NCI-H2171 (cell line): ENCODE results near the gene PARD6G.

Source experiments
- DNase-seq: peaks from one replicate; lab custom pipeline; 2025; lab: John Stamatoyannopoulos, UW

PARD6G gene

DNA sequence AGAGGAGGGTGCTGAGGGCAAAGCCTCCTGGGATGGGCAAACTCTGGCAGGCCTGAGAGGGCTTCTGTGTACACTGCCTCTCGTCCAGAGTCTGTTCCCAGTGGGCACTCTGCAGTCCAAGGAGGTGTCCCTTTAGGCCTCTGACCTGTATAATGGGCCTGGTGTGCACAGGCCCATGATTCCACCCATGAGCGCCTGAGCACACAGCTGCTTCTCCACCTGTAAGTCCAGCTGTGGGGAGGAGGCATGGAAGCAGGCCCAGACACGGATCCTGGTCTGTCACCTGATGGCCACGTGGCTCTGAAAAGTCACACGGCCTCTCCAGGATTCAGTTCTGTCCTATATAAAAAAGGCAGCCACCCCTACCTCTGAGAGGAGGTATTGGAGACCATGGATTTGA is 57.0 kb downstream of the PARD6G start:
- DNase-seq, result no peak

DNA sequence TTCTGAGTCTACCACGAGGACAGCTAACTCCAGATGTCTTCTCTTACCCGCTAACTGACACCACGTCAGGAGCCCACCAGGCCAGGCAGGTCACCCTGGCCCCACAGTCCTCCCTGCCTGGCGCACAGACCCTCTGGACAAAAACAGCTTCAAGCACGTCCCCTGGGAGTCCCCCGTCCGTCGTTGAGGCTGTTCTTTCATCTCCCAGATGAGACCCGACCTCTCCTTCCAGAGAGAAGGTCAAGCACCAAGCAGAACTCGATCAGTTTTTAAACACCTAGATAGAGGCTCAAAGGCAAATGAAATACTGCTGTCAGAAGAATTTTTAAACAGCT is 57.8 kb downstream of the PARD6G start:
- DNase-seq, result no peak

DNA sequence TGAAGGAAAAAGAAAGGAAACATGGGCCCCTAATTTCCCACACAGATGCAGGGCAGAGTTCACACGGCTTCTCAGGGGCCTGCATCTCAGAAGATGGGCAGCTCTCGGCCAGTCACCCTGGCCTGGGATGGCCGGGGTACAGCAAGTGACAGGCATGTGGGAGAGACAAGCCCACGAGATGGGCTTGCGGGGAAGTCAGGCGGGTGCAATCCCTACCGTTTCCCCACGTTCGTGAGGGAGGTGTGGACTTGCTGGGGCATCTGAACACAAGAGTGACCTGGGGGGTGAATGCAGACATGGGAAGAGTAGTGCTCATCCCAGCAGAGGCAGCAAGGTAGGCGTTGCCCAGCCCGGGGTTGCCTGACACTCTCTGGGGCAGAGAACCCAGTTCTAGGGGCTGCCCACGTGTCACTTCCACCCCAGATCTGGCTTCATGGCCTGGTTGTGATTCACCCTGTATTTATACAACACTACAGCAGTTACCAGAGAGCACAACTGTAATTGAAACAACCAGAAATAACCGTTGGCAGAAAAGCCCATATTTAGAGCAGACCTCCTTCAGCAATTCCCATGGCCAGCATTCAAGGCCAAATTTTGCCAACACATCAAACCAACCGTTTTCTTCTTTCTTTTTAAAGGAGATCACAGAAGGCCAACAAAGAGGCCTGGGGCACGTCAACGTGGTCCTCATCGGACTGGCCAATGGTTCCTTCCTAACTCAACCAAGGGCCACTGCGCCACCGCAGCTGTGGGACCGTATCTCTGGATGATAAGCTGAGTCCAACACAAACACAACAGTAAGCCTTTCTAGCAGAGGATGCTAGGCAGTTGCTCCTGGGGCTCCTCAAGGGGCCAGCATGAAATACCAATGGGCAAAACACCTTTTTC is 58.4 kb downstream of the PARD6G start:
- no peak for DNase-seq

DNA sequence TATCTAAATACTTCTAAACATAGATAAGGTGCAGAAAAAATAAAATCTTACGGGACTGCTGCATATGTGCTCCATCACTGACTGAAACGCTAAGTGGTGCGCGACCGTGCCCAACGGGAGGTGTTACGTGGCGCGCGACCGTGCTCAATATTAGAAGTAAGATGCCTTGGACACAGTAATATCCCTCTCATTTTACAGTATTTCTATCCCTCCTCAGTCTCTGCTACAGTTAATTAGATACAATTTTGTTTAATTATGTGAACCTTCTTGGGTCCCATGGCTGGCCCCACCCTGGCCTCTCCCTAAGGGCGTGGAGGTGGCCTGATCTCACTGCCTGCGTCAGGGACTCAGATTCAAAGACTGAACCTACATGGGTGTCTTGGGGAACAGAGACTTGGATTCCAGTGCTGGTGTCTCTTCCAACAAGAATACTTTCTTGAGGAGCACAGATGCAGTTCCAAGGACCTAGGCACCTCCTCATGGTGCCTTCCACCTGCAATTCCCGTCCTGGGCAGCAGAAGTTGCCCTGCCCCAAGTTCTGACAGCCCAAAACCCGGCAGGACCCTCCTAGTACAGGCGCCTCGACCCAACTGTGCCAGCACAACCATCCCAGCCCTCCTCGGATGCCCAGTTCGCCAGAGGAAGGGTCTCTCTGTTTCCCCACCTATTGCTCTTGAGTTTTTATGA is 59.2 kb downstream of the PARD6G start:
- DNase-seq, result no peak

DNA sequence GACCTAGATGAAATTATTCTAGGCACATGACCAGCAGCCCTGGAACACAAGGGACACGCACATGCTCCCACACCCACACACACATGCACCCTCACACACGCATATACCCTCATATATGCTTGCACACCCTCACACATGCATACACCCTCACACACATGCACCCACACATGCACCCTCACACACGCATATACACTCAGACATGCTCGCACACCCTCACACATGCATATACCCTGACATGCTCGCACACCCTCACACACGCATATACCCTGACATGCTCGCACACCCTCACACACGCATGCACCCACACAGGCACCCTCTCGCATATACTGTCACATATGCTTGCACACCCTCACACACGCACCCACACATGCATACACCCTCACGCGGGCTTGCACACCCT is 61.8 kb downstream of the PARD6G start:
- no peak for DNase-seq

DNA sequence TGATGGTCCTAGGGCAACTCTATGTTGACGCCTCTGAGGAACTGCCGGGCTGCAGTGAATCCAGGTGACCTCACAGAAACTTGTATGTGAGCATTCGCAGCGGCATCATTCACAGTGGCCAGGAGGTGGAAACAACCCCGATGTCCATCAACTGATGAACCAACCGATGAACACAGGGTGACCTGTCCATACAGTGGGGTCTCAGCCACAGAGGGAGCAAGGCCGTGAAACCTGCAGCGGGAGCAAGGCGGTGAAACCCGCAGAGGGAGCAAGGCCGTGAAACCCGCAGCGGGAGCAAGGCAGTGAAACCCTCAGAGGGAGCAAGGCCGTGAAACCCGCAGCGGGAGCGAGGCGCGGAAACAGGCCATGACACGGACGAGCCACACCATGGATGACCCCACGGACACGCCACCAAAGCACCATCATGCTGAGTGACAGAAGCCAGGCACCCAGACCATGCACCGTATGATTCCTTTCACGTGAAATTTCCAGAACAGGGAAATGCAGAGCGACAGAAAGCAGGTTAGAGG is 63.0 kb downstream of the PARD6G start:
- no peak for DNase-seq

DNA sequence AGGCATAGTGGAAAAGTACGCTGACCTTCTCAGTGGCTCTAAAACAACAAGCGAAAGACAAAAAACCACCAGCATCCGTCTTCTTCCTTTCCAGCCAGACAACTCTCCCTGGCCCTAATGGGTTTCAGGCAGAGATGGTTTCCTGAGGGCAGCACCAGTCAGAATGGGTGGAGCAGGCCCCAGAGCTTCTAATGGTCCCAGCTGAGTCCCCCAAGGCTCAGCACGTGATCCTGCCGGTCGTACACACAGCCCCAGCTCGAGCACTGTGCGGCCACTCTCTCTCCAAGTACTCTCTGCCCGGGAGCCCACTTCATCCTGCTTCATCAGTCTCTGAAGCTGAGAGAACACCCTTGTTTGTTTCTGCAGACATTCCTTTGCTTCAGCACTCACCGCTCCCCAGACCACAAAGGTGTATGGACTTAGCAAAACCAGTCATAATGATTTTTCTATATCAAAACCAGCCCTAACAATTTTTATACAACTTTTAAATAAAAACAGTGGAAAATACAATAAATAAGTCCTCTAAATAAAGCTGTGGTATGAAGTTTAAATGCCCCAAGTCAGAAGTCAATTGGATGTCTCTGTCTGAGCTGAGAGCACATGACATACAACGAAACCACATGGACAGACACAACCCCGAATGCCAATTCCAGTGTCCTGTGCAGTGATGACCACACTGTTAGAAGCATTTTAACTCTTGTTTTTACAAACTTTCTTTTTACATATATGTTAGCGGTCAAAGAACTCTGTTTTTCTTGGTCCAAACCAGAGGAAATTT is 63.9 kb downstream of the PARD6G start:
- no peak for DNase-seq

DNA sequence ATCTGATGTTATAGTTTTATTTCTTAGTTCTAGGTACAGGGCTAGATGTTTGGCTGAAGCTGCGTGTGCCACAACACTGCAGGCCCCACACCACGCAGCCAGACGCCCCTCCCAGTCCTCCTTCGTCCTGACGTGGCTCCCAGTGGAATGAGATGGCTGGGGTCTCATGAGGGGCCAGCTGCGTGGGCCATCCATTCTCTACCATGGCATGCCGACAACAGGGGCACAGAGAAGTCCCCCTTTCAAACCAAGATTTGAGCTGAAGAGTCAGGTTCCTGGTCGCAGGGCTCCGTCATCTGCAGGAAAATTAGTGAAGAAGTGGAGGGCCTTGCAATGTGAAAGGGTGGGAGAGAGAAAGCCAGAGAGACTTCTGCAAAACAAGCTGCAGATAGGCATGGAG is 64.5 kb downstream of the PARD6G start:
- DNase-seq, result no peak

DNA sequence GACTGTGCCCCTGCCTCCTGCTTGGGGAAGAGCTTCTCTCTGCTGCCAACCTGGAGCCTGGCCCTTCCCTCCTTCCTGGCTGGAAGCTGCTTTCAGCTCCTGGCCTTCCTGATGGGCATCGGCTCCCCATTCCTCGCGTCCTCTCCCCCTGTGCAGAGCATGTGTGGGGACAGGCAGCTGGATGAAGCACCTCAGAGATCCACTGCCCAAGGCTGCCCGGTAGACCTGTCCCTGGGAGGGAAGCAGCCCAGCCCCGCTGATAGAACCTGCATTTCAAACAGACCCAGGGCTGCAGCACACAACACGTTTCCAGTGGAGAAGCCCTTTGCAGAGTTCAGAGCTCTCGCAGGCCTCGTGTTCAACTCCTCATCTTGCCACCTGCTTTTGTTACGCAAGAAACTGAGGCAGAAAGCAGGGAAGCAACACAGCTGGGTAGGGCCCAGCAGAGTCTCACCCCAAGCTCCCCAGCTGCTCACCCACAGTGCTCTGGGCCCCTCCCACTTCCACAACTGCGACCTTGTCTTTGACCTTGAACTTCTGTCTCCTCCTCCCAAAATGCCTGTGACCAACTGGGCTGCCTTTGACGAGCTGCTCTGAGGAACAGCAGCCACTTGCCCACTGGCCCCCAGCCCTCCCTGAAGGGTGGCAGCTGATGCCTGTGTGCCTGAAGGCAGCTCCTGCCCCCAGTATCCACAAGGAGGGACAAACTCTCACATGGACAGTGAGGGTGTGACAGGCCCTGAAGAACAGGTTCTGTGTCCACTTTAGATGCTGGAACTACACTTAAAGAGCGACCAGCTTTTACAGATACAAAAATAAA is 65.5 kb downstream of the PARD6G start:
- no peak for DNase-seq

DNA sequence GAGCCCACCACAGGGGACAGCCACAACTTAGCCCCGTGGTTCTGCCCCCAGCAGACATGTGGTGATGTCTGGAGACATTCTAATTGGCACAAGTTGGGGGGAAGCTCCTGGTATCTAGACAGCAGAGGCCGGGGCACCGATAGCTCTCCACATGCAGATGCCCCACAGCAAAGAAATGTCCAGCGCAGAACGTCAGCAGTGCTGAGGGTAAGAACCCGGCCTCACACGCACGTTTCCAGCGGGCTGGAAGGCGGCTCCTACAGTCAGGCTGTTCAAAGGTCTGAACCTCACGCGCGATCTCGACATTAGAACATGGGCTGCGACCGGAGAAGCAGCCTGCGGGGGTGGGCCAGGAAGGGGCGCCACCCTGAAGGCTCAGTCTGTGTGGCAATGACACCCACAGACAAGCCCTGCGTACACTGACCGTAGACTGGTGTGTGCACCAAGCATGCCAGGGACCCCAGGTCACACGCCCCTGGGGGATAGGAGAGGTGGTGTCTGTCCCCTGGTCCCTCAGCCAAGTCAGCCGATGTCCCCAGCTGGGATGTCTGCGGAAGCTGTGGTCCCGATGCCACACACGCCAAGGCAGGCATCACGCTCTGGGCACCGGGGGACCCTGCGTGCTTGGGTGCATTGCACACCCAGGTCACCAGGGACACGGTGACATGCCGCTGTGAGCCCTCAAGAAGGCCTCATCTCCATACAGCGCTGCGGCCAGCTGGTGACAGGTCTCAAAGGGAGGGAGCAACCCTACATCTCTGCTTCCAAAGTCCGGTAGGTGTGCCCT is 66.3 kb downstream of the PARD6G start:
- no peak for DNase-seq

DNA sequence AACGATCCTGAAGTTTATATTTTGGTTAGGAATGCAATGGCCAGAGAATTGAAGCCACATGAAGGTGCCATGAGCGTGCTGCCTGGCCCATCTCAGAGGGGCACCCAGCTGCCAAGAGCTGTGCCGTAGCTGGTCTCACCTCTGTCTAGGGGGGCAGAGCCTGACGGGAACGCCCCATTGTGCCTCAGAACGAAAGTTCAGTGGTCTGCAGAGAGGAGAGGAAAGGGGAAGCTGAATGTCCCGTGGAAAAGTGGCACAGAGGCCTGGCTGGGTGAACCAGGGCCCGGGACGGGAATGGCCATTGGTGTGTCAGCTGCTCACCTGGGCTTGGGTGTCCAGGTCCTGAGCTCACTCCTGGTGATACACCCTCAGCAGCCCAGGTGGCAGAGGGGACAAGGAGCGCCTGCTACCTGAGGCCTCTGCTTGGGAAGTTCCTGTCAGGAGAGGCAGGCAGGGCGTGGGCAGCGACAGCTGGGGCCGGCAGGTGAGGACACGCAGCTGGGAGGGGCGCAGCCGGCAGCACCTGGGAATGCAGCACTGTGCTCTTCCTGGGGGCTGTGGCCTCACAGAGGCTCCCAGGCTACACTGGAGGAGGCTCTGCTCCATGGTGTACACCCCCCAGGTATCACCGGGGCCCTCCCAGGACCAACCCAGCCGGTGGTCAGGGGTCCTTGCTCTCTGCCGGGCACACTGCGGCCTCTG is 67.3 kb downstream of the PARD6G start:
- DNase-seq, result no peak

DNA sequence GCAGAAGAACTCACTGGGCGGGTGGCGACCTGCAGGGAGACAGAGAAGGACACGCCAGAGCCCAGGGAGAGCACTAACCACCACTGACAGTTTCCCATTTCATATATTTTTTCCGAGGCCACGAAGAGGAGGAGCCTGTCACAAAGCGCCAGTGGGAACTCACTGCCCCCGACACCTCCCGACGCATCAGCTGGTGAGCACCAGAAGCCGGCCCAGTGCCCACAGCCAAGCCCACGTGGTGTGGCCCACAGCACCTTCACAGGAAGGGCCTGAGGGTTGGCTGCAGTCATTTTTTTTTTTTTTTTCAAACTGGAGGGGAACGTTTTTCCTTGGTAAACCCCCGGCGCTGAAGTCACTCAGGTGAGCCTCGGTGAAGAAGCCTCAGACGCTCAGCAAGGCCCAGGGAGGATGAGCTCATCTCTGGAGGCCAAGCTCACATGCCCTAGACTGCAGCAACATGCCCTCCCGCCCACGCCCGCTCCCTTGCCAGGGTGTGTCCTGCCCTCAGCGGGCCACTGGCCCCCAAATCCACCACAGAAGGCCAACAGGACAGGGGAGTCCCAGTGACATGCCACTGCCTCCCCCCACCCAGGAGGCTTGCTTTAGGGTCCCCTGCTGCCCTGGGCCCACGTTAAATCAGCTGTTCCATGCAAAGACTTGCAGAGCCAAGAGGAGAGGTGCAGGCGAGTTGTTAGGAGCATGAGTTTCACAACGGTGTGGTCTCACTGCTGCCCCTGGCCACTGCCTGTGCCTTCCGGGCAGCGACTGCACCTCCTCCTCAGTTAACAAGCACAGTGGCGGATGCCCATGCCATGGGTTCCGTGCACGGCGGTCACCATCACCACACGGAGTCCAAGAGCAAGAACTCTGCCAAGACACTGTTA is 68.1 kb downstream of the PARD6G start:
- no peak for DNase-seq

DNA sequence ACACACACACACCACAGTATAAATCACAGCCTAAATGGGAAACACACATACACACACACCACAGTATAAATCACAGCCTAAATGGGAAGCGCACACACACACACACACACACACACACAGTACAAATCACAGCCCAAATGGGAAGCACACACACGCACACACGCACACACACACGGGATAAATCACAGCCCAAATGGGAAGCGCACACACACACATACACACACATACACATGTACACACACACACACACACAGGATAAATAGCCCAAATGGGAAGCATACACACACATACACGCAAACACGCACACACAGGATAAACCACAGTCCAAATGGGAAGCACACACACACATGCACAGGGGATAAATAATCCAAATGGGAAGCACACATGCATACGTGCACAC is 70.2 kb downstream of the PARD6G start:
- DNase-seq, result no peak

DNA sequence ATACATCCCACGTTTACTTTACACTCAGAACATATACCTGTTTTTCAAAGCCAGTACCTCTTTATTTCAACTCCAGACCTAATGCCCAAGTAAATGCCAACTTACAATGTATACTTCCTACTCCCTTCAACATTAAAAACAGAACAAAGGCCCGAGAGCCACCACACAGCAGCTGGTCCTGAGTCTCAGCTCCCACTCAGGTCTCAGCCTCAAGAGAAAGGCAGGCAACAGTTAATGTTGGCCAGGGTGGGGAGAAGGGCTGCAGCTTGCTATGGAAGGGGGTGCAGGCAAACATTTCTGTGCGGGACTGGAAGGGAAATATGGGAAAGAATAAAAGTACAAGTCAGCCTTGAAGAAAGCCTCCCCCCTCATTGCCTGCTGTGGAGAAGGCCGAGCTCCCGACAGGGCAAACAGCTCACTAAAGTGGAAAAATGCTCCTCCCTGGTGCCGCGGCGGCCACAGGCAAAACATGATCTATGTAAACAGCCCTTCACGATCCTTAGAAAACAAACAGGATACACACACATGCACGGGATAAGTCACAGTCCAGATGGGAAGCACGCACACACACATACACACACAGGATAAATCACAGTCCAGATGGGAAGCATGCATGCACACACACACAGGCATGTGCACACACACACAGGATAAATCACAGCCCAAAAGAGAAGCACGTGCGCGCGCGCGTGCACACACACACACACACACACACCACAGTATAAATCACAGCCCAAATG is 70.8 kb downstream of the PARD6G start:
- no peak for DNase-seq

DNA sequence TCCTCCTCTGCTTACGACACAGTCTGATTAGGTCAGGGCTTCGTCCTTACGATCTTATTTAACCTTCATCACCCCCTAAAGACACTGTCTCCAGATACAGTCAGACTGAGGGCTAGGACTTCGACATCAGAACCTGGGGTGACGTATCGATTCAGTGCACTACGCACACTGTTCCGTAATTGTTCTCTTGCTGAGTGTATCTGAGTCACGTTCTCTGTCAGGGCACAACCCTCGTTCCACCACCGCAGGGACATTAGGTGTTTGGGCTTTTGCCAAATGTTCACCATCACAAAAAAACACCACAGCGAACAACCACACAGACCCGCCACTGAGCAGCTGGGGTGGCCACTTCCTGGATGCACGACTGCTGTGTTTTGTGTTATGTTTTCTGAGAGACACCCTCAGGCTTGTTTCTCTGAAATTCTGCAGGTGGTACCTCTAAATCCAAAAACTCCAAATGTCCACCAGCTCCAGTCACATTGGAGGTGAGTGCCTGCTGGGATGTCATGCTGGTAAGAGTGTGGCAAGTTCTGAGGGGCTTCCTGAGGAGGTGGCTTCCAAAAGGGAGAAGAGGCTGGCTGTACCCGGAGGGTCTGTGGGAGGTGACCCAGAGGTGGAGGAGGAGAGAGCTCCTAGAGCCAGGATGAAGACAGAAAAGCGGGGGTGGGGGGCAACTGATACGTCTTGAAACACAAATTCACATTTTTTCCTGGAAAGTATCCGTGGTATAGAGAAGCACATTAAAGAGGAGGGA is 71.7 kb downstream of the PARD6G start:
- no peak for DNase-seq

DNA sequence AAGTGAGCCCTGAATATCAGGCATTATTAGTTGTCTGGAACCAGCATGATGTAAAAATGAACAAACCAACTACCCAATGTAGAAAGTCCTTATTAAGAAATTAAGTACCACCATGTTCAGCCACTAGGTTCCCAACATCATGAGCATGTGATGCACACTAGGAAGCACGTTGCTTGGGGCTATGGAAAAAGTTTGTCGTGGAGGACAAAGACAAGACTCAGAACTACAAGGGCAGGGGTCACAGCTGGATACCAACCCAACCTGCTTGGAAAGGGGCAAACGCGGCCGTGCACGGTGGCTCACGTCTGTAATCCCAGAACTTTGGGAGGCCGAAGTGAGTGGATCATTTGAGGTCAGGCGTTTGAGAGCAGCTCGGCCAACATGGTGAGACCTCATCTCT is 74.3 kb downstream of the PARD6G start:
- no peak for DNase-seq

DNA sequence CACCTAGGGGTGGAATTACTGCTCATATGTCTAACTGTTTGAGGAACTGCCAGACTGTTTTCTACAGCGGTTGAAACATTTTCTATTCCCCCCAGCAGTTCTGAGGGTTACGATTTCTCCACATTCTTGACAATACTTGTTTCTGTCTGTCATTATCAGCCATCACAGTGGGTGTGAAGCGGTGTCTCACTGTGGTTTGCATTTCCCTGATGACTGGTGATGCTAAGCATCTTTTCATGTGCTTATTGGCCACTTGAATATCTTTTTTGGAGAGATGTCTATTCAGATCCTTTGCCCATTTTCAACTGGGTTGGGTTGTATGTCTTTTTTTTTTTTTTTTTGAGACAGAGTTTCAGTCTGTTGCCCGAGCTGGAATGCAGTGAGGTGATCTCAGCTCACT is 75.3 kb downstream of the PARD6G start:
- no peak for DNase-seq
